Measurements from ENCODE around the gene RPF1.

The RPF1 gene

DNA sequence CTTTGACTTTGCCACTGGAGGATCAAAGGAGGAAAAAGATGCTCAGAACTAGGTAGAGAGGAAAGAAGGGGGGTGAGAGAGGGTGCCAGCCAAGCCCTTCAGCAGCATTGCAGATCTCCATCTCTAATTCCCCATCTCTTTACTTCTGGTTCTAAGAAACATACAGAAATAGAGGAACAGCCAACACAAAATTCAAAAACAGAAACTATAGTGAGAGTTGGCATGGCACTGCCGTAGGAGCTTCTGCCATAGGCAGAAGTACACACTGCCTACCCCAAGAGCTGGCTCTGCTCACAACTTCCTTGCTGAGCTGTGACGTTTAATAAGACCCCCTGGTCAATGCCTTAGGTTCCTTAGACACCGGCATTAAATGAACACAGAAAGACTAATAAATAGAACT, 26.6 kb upstream of the RPF1 start:
- H3K27ac Mint-ChIP-seq: no peak overlapping the region
- H3K27me3 Mint-ChIP-seq: peaks cover 14 to 36% of the 10 kb centered on the region in 2 donors
- H3K4me1 Mint-ChIP-seq (ENCODE audit: low read depth in 2 of 2): no peaks in the 10 kb centered on the region
- no peaks in the 10 kb centered on the region for H3K9me3 Mint-ChIP-seq
- ATAC-seq (replicated peaks): no peak
- DNase-seq: no peak
- H3K4me3 Mint-ChIP-seq: no peak overlapping the region
- no peaks in the 10 kb centered on the region for H3K36me3 Mint-ChIP-seq (ENCODE audit: insufficient read depth)

DNA sequence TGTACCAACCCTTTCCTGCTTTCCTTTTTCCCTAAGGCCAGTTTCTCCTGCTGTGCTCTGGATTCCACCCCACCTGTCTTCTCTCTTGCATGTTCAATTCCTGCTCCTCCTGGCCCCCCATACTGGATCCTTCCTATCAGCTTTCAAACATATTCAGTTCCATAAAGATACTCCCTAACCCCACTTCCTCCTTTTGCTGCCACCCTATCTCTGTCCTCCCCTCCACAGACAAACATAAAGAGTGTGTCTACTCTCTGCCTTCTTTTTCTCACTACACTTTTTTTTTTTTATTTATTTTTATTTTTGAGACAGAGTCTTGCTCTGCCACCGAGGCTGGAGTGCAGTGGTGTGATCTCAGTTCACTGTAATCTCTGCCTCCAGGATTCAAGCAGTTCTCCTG, 16.9 kb upstream of the RPF1 start:
- Mint-ChIP-seq H3K36me3 (ENCODE audit: insufficient read depth) (no peaks in the 10 kb centered on the region), H3K9me3 (no peaks in the 10 kb centered on the region), H3K27me3 (peaks cover 27 to 43% of the 10 kb centered on the region in 2 donors), H3K4me3 (no peak overlapping the region), H3K4me1 (ENCODE audit: low read depth in 2 of 2) (no peaks in the 10 kb centered on the region), H3K27ac (no peak overlapping the region)
- ATAC-seq (replicated peaks) (no peak), DNase-seq (no peak)

DNA sequence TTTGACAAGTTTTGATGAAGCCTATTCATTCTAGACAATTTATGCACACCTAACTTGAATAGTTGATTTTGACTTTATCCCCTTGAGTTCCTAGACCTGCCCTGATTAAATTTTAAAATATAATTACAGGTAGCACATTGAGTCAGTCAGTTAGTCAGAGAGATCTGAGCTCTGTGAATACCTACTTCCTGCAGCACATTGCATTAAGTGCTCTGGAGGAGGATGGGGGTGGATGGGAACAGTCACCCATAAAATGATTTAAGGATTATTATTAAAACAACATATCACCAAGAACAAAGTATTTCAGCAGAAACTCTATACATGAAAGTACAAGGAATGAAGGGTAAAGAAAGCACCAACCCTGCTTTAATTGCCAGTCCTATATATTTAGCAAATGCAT, 11.8 kb upstream of the RPF1 start:
- Mint-ChIP-seq H3K27ac (no peak overlapping the region), H3K36me3 (ENCODE audit: insufficient read depth) (no peaks in the 10 kb centered on the region), H3K4me1 (ENCODE audit: low read depth in 2 of 2) (no peaks in the 10 kb centered on the region), H3K27me3 (peaks cover 66 to 69% of the 10 kb centered on the region in 2 donors), H3K9me3 (no peaks in the 10 kb centered on the region), H3K4me3 (no peak overlapping the region)
- DNase-seq (no peak), ATAC-seq (replicated peaks) (no peak)

DNA sequence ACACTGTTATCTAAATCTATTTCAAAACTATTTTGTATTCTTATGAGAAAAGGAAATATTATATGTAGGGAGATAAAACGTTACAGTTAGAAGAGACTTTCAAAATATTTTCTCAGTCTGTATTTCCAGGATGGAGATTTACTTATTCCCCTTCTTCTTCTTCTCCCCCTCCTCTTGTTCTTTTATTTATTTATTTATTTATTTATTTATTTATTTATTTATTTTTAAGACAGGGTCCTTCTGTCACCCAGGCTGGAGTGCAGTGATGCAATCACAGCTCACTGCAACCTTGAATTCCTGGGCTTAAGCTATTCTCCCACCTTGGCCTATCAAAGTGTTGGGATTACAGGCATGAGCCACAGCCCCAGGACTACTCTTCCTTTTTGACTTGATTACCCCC, 2.8 kb upstream of the RPF1 start:
- no peak overlapping the region for H3K4me3 Mint-ChIP-seq
- peaks cover 13 to 18% of the 10 kb centered on the region in 2 donors for H3K4me1 Mint-ChIP-seq (ENCODE audit: low read depth in 2 of 2)
- no peak for ATAC-seq (replicated peaks)

DNA sequence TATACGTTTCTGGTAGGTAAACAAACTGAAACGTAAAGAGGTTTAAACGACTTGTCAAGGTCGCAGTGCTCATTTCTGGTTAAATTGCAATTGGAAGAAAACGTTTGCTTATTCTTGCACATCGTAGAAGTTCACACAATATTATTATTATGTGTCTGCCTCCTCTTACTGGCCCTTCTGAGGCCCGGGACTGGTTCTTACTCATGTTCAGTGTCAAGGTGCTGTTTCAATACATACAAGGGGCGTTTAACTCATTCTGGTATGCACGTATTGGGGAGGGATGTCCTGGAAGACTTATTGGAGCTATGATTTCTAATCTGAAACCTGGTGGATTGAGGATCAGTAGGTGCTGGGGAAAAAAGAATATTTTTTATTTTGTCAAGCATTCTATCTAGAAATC, 932 bp downstream of the RPF1 start:
- peak overlapping the region; percentile 99 for H3K4me3 Mint-ChIP-seq
- peaks cover 24 to 29% of the 10 kb centered on the region in 2 donors for H3K27me3 Mint-ChIP-seq
- peaks cover 21 to 42% of the 10 kb centered on the region in 2 donors for H3K4me1 Mint-ChIP-seq (ENCODE audit: low read depth in 2 of 2)
- H3K27ac Mint-ChIP-seq: peak overlapping the region; percentile 99
- H3K9me3 Mint-ChIP-seq: peaks cover 4 to 14% of the 10 kb centered on the region in 2 donors
- H3K36me3 Mint-ChIP-seq (ENCODE audit: insufficient read depth): peaks cover 35% of the 10 kb centered on the region
- DNase-seq (no peak), ATAC-seq (replicated peaks) (peak; percentile 1)

More for the DNA sequence above, 2.8 kb upstream of the RPF1 start:
- Mint-ChIP-seq H3K36me3 (ENCODE audit: insufficient read depth) (peaks cover 9% of the 10 kb centered on the region), H3K27me3 (peaks cover 60 to 67% of the 10 kb centered on the region in 2 donors), H3K27ac (no peak overlapping the region), H3K9me3 (peaks cover 4 to 14% of the 10 kb centered on the region in 2 donors)
- no peak for DNase-seq

DNA sequence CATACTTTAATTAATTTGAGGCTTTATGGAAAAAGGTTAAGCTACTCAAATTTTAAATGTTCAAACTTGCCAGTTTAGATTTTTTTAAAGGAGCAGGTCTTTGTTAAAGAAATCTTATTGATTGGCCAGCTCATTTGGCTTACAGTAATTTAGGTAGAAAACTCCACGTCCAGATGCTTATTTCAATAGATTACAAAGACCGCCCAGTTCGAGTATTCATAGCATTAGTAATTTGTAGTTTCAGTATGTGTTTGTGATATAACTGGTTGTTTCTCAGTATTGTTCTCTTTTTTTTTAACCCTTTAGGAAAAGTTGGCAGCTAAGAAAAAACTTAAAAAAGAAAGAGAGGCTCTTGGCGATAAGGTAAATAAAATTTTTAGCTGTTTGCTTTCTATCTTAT, 1.6 kb downstream of the RPF1 start:
- Mint-ChIP-seq H3K4me3 (peak overlapping the region; percentile 45 to 99), H3K36me3 (ENCODE audit: insufficient read depth) (peaks cover 41% of the 10 kb centered on the region), H3K27me3 (peaks cover 17 to 22% of the 10 kb centered on the region in 2 donors), H3K9me3 (peaks cover 4 to 14% of the 10 kb centered on the region in 2 donors), H3K4me1 (ENCODE audit: low read depth in 2 of 2) (peaks cover 23 to 42% of the 10 kb centered on the region in 2 donors), H3K27ac (peak overlapping the region in 1 of 2 donors; percentile 62)
- ATAC-seq (replicated peaks) (no peak), DNase-seq (no peak)

DNA sequence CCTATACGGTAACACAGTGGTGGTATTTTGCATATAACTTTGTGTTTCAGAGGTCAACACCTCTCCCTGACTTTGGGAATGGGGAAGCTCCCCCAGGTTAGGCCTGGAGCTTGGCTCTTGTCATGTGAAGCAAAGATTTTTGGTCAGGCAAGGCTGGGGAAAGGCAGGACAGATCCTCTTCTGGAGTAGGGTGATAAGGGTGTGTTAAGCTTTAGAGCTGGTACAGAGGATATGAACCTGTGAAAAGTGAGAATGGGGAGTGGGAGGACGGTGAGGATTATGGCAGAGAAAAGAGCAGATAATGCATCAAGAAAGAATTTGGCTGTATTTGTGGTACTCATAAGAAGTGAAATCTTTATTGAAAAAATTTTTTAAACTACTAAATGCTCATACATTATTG, 2.3 kb downstream of the RPF1 start:
- Mint-ChIP-seq H3K4me1 (ENCODE audit: low read depth in 2 of 2) (peaks cover 29 to 47% of the 10 kb centered on the region in 2 donors), H3K27me3 (peaks cover 15 to 18% of the 10 kb centered on the region in 2 donors), H3K9me3 (peaks cover 4 to 14% of the 10 kb centered on the region in 2 donors), H3K36me3 (ENCODE audit: insufficient read depth) (peaks cover 48% of the 10 kb centered on the region), H3K27ac (peak overlapping the region in 1 of 2 donors; percentile 62), H3K4me3 (peak overlapping the region; percentile 45 to 99)
- ATAC-seq (replicated peaks) (no peak), DNase-seq (no peak)

DNA sequence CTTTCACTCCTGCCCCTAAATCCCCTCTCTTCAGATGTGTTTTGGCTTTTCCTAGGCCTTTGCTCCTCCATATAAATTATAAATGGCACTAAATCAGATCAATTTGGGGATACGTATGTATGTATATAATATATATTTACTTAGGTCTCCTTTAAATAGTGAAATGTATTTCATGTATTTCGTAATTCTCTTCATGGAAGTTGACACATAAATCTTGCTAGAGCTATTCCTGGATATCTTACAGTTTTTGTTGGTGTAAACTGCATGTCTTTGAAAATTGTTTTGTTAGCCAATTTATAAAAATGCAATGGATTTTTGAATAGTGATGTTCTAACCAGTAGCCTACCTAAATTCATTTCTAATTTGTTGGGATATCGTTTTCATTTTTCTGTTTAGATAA, 9.0 kb downstream of the RPF1 start:
- H3K4me1 Mint-ChIP-seq (ENCODE audit: low read depth in 2 of 2): peaks cover 15 to 49% of the 10 kb centered on the region in 2 donors
- peaks cover 78% of the 10 kb centered on the region for H3K36me3 Mint-ChIP-seq (ENCODE audit: insufficient read depth)
- no peak overlapping the region for H3K4me3 Mint-ChIP-seq
- no peak overlapping the region for H3K27ac Mint-ChIP-seq
- DNase-seq (no peak), ATAC-seq (replicated peaks) (no peak)
- H3K9me3 Mint-ChIP-seq: no peaks in the 10 kb centered on the region
- no peaks in the 10 kb centered on the region for H3K27me3 Mint-ChIP-seq

DNA sequence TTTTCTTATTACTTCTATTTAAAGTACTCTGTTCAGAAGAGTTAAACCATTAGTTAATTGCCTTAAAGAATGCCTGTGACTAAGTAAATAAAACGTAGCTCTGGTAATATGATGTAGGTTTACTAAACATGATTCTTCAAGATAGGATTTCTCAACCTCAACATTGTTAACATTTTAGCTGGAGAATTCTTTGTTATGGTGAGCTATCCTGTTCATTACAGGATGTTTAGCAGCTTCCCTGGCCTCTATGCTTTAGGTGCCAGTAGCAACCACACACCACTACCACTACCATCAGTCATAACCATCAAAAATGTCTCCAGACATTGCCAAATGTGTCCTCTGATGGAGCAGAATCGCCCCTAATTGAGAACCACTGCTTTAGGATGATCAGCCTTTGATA, 10.7 kb downstream of the RPF1 start:
- Mint-ChIP-seq H3K27ac (no peak overlapping the region), H3K4me1 (ENCODE audit: low read depth in 2 of 2) (peaks cover 16 to 45% of the 10 kb centered on the region in 2 donors), H3K27me3 (no peaks in the 10 kb centered on the region), H3K36me3 (ENCODE audit: insufficient read depth) (peaks cover 77% of the 10 kb centered on the region), H3K9me3 (no peaks in the 10 kb centered on the region), H3K4me3 (no peak overlapping the region)
- DNase-seq (no peak), ATAC-seq (replicated peaks) (no peak)

DNA sequence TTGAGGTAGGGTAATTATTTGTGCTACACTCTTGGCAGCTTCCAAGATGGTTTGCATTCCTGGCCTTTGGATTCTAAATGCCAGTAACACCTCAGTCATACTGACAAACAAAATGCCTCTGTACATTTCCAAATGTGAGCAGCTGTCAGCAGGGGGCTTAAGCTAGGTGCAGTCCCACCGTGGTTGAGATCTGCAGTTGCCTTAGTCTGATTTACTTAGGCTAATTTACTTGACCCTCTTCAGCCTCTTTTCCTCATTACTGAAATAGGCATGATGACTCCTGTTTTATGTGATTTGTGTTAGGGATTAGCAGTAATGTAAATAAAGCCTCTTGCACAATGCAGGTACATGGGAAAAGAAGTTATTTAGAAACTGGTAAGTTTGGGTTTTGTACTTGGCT, 13.7 kb downstream of the RPF1 start:
- H3K9me3 Mint-ChIP-seq: no peaks in the 10 kb centered on the region
- no peaks in the 10 kb centered on the region for H3K27me3 Mint-ChIP-seq
- DNase-seq (no peak), ATAC-seq (replicated peaks) (no peak)
- peaks cover 82% of the 10 kb centered on the region for H3K36me3 Mint-ChIP-seq (ENCODE audit: insufficient read depth)
- no peak overlapping the region for H3K27ac Mint-ChIP-seq
- no peak overlapping the region for H3K4me3 Mint-ChIP-seq
- peaks cover 4 to 26% of the 10 kb centered on the region in 2 donors for H3K4me1 Mint-ChIP-seq (ENCODE audit: low read depth in 2 of 2)

DNA sequence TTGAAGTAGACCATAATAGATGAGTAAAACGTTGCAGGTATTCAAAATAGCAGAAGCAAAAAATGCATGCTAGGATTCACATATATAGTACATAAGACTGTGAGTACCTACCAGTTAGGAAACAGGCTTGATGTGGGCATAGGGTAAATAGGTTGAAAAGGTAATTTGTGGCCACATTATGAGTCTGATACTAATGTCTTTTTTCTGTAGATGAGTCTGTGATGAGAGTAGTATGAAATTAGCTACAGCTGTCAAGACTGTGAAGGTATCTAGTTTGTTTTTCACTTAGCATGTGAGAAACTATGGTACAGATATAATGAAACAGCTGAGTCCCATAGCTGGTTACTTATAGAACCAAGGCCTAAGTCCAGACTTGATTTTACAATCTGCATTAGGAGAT, 14.7 kb downstream of the RPF1 start:
- Mint-ChIP-seq H3K27me3 (no peaks in the 10 kb centered on the region), H3K4me1 (ENCODE audit: low read depth in 2 of 2) (peaks cover 4 to 16% of the 10 kb centered on the region in 2 donors), H3K4me3 (no peak overlapping the region), H3K36me3 (ENCODE audit: insufficient read depth) (peaks cover 92% of the 10 kb centered on the region), H3K9me3 (no peaks in the 10 kb centered on the region), H3K27ac (peak overlapping the region in 1 of 2 donors; percentile 63)
- ATAC-seq (replicated peaks) (no peak), DNase-seq (no peak)

DNA sequence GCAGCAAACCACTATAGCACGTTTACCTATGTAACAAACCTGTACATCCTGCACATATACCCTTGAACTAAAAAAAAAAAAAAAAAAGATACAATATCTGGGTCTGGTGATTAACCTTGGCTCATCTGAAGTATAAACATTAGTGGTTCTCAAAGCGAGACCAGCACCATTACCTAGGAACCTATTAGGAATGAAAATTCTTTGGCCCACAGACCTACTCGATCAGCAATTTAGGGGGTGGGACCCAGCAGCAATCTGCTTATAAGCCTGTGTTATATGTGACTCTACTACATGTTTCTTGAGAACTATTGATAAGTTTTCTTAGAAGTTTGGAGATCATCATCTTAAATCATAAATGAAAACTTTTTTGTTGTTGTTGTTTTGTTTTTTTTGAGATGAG, 17.4 kb downstream of the RPF1 start:
- Mint-ChIP-seq H3K36me3 (ENCODE audit: insufficient read depth) (peaks cover 87% of the 10 kb centered on the region), H3K4me1 (ENCODE audit: low read depth in 2 of 2) (peaks cover 7 to 13% of the 10 kb centered on the region in 2 donors), H3K4me3 (no peak overlapping the region), H3K9me3 (no peaks in the 10 kb centered on the region), H3K27ac (peak overlapping the region in 1 of 2 donors; percentile 41), H3K27me3 (no peaks in the 10 kb centered on the region)
- no peak for DNase-seq
- ATAC-seq (replicated peaks): no peak

DNA sequence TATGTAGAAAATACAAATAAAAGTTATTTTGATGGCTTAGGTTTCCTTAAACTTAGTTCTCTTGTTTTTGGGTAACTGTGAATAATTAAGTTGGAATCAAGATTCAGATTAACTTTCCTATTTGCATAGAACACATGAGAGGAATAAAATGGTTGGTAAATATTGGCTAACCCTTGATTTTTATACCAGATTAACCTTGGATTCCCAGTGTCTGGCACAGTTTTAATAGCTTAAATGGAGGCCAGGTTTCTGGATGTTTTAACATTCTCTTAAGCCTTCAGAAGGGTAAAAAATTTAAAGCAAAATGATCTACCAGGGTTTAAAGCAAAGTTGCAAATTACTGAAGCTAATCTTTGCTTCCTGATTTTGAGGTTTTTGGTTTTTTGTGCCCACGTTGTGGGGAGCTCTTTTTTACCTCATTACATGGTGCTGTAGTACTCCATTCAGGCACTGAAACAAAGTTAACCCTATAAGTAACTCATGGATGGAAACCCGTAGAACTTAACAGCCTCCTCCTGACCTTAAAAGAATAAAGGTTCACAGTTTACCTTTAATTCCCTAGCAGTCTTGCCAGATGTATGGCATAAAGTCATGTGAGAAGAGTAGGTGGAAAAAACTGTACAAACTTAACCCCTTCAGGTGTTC, 18.7 kb downstream of the RPF1 start:
- no peaks in the 10 kb centered on the region for H3K27me3 Mint-ChIP-seq
- H3K27ac Mint-ChIP-seq: no peak overlapping the region
- no peaks in the 10 kb centered on the region for H3K9me3 Mint-ChIP-seq
- peaks cover 12 to 22% of the 10 kb centered on the region in 2 donors for H3K4me1 Mint-ChIP-seq (ENCODE audit: low read depth in 2 of 2)
- DNase-seq (no peak), ATAC-seq (replicated peaks) (peak; percentile 35)
- H3K36me3 Mint-ChIP-seq (ENCODE audit: insufficient read depth): peaks cover 76% of the 10 kb centered on the region
- H3K4me3 Mint-ChIP-seq: no peak overlapping the region

DNA sequence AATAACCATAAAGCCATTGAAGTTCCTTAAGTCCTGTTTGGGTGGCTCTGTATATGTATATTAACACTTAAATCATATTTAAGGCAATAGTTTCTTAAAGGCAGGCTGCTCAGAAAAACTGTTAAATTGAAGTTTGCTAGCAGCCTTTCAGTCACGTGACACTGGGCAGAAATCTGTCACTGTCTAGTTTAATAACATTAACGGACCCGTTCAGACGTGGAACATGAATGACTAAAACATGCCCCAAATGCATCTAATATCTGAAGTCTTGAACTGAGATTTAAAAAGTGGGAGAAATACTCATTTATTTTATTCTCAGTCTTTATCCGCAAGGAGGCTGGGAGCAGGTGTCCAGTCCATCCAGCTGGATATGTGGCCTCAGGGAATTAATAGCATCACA, 23.9 kb downstream of the RPF1 start:
- H3K4me1 Mint-ChIP-seq (ENCODE audit: low read depth in 2 of 2): peaks cover 30 to 45% of the 10 kb centered on the region in 2 donors
- H3K4me3 Mint-ChIP-seq: no peak overlapping the region
- peaks cover 41% of the 10 kb centered on the region for H3K36me3 Mint-ChIP-seq (ENCODE audit: insufficient read depth)
- ATAC-seq (replicated peaks) (no peak), DNase-seq (no peak)
- H3K27me3 Mint-ChIP-seq: no peaks in the 10 kb centered on the region
- H3K27ac Mint-ChIP-seq: no peak overlapping the region
- no peaks in the 10 kb centered on the region for H3K9me3 Mint-ChIP-seq

Data from effector memory CD8-positive, alpha-beta T cell (primary cell).